HG02763 (cell line): ENCODE results near the gene ABTB1.
"Not testable (repeated sequence)": the region's sequence is repeated elsewhere in the genome, so short reads cannot be mapped to it uniquely, and the experiment has no call there.

Experiments used
- ATAC-seq: cut with Tn5 transposase; IDR thresholded peaks from one replicate; pipeline ENCODE4 v1.9.1; 2021; ENCODE audit warnings: mild to moderate bottlenecking, moderate library complexity; ENCODE audit not compliant: unreplicated experiment

ABTB1 gene

GRCh38 chr3:127647845-127648204 lies 24.9 kb upstream of the ABTB1 start:
- ATAC-seq: no peak

GRCh38 chr3:127650236-127650635 lies 22.5 kb upstream of the ABTB1 start:
- ATAC-seq: no peak

- no peak for ATAC-seq
These were observed 21.1 kb upstream of the ABTB1 start for GRCh38 chr3:127651516-127652172.

GRCh38 chr3:127652246-127652995 lies 20.3 kb upstream of the ABTB1 start:
- no peak for ATAC-seq

GRCh38 chr3:127654374-127654773 lies 18.4 kb upstream of the ABTB1 start:
- no peak for ATAC-seq

- ATAC-seq: not testable (repeated sequence)
These were observed 17.8 kb upstream of the ABTB1 start for GRCh38 chr3:127654993-127655392.

- no peak for ATAC-seq
These were observed 17.1 kb upstream of the ABTB1 start for GRCh38 chr3:127655641-127656040.

GRCh38 chr3:127656906-127657305 lies 15.8 kb upstream of the ABTB1 start:
- ATAC-seq: no peak

GRCh38 chr3:127658234-127658633 lies 14.5 kb upstream of the ABTB1 start:
- no peak for ATAC-seq

GRCh38 chr3:127660621-127661251 lies 12.0 kb upstream of the ABTB1 start:
- ATAC-seq: no peak

GRCh38 chr3:127661600-127661999 lies 11.2 kb upstream of the ABTB1 start:
- ATAC-seq: no peak

- ATAC-seq: no peak
These were observed 10.7 kb upstream of the ABTB1 start for GRCh38 chr3:127662001-127662469.

GRCh38 chr3:127663151-127663550 lies 9.6 kb upstream of the ABTB1 start:
- no peak for ATAC-seq

- ATAC-seq: no peak
These were observed 7.6 kb upstream of the ABTB1 start for GRCh38 chr3:127665165-127665564.

- ATAC-seq: no peak
These were observed 7.2 kb upstream of the ABTB1 start for GRCh38 chr3:127665586-127665985.

- no peak for ATAC-seq
These were observed 6.1 kb upstream of the ABTB1 start for GRCh38 chr3:127666676-127667075.

GRCh38 chr3:127667119-127667681 lies 5.6 kb upstream of the ABTB1 start:
- no peak for ATAC-seq

- ATAC-seq: no peak
These were observed 3.8 kb upstream of the ABTB1 start for GRCh38 chr3:127668906-127669305.

GRCh38 chr3:127669541-127670228 lies 3.1 kb upstream of the ABTB1 start:
- no peak for ATAC-seq

- ATAC-seq: no peak
These were observed 2.6 kb upstream of the ABTB1 start for GRCh38 chr3:127670229-127670559.
